ENCODE data around the gene ATF7. TPM values are rescaled to one million over a fixed set of nuclear protein-coding genes. Genes with fewer than 3 reads are reported as not detected.
"Not testable (repeated sequence)": the region's sequence is repeated elsewhere in the genome, so short reads cannot be mapped to it uniquely, and the experiment has no call there.

The ATF7 gene
- total RNA-seq, 4 donors from 2014 or later = 12.5 to 28.0 (median 20.6) TPM

DNA sequence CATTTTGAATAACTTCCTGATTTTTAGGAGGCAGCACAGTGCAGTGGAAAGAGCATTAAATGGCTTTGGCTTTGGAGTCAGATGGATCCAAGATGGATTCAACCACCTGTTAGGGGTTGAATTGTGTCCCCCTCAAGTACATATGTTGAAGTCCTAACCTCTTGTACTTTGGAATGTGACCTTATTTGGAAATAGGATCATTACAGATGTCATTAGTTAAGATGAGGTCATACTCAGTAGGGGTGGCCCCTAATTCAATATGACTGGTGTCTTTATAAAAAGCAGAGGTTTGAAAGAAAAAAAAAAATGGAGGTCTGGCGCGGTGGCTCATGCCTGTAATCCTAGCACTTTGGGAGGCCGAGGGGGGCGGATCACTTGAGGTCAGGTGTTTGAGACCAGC is 30.9 kb upstream of the ATF7 start:
- Histone ChIP-seq H3K9me3 (no peaks in the 10 kb centered on the region), H3K27ac (no peak overlapping the region), H3K36me3 (peaks cover 0 to 8% (median 0%) of the 10 kb centered on the region in 3 donors), H3K4me1 (peaks cover 15 to 33% (median 26%) of the 10 kb centered on the region in 3 donors), H3K27me3 (no peaks in the 10 kb centered on the region), H3K4me3 (no peak overlapping the region)
- TF ChIP-seq POLR2A (IDR thresholded peaks at IDR 0.05) = no peak
- TF ChIP-seq, protein P1, sequence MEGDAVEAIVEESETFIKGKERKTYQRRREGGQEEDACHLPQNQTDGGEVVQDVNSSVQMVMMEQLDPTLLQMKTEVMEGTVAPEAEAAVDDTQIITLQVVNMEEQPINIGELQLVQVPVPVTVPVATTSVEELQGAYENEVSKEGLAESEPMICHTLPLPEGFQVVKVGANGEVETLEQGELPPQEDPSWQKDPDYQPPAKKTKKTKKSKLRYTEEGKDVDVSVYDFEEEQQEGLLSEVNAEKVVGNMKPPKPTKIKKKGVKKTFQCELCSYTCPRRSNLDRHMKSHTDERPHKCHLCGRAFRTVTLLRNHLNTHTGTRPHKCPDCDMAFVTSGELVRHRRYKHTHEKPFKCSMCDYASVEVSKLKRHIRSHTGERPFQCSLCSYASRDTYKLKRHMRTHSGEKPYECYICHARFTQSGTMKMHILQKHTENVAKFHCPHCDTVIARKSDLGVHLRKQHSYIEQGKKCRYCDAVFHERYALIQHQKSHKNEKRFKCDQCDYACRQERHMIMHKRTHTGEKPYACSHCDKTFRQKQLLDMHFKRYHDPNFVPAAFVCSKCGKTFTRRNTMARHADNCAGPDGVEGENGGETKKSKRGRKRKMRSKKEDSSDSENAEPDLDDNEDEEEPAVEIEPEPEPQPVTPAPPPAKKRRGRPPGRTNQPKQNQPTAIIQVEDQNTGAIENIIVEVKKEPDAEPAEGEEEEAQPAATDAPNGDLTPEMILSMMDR (IDR thresholded peaks at IDR 0.05) = no peak
- WGBS, 2 donors = 91% methylated on average over 4 of the region's 4 CpGs
- DNase-seq = no peak
- intact Hi-C loops (cut with DNase I) = no loop called here

DNA sequence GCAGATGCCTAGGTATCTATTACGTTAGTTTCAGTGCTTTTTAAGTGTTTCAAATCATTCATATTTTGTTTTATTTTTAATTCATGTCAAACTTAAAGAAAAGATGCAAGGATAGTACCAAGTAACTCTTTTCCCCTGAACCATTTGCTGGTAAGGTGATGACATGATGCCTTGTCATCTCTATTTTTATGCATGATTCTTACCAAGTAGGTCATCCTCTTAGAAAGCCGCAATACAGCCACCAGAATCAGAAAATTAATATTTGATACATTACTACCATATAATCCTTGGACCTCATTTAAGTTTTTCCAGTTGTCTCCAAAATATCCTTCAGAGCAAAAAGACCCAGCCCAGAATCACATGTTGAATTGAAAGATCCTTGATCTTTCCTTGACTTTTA is 27.4 kb upstream of the ATF7 start:
- WGBS, 2 donors = 93 to 96% methylated on average over 2 of the region's 2 CpGs
- intact Hi-C loops (cut with DNase I) = no loop called here
- no peak for TF ChIP-seq POLR2A (IDR thresholded peaks at IDR 0.05)
- TF ChIP-seq, protein P1 (IDR thresholded peaks at IDR 0.05) = no peak
- H3K36me3 ChIP-seq = no peaks in the 10 kb centered on the region
- H3K27ac ChIP-seq = no peak overlapping the region
- H3K27me3 ChIP-seq = no peaks in the 10 kb centered on the region
- H3K4me3 ChIP-seq = no peak overlapping the region
- no peak for DNase-seq
- H3K9me3 ChIP-seq = no peaks in the 10 kb centered on the region
- peaks cover 2 to 11% (median 5%) of the 10 kb centered on the region in 3 donors for H3K4me1 ChIP-seq

DNA sequence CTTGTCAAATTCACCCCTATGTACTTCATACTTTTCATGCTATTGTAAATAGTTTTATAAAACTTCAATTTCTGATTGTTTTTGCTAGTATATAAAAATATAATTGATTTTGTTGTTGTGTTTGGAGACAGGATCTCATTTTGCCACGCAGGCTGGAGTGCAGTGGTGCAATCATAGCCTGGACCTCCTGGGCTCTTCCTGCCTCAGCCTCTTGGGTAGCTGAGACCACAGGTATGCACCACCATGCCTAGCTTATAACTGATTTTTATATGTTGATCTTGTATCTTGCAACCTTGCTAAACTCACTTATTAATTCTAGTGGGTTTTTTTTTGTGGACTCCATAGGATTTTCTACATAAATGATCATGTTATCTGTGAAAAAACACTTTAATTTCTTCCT is 26.2 kb upstream of the ATF7 start:
- no peak overlapping the region for H3K27ac ChIP-seq
- no peak for TF ChIP-seq POLR2A (IDR thresholded peaks at IDR 0.05)
- TF ChIP-seq, protein P1 (IDR thresholded peaks at IDR 0.05) = no peak
- no peak for DNase-seq
- no peaks in the 10 kb centered on the region for H3K9me3 ChIP-seq
- WGBS, 2 donors = 73 to 77% methylated on average over 1 of the region's 1 CpG
- intact Hi-C loops (cut with DNase I) = no loop called here
- no peaks in the 10 kb centered on the region for H3K4me1 ChIP-seq
- no peaks in the 10 kb centered on the region for H3K36me3 ChIP-seq
- no peaks in the 10 kb centered on the region for H3K27me3 ChIP-seq
- no peak overlapping the region for H3K4me3 ChIP-seq

DNA sequence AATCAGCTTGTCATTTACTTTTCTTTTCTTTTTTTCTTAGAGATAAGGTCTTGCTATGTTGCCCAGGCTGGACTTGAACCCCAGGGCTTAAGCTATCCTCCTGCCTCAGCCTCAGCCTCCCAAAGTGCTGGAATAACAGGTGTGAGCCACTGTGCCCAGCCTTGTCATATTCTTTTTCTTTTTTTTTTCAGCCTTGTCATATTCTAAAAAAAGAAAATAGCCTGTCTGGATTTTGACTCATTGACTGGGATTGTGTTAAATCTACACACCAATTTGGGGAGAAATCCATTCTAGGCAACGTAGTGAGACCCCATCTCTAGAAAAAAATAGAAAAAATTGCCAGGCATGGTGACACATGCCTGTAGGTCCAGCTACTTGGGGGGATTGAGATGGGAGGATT is 25.6 kb upstream of the ATF7 start:
- intact Hi-C loops (cut with DNase I) = no loop called here
- 50 to 71% methylated on average over 1 of the region's 1 CpG for WGBS, 2 donors
- H3K4me1 ChIP-seq = no peaks in the 10 kb centered on the region

DNA sequence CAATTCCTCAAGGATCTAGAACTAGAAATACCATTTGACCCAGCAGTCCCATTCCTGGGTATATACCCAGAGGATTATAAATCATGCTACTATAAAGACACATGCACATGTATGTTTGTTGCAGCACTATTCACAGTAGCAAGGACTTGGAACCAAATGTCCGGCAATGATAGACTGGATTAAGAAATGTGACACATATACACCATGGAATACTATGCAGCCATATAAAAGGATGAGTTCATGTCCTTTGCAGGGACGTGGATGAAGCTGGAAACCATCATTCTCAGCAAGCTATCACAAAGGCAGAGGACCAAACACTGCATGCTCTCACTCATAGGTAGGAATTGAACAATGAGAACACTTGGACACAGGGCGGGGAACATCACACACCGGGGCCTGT is 20.1 kb upstream of the ATF7 start:
- H3K4me3 ChIP-seq; H3K27ac ChIP-seq; H3K4me1 ChIP-seq; DNase-seq; H3K9me3 ChIP-seq; intact Hi-C loops (cut with DNase I); H3K27me3 ChIP-seq; H3K36me3 ChIP-seq: not testable (repeated sequence)
- 67 to 80% methylated on average over 2 to 4 of the region's 4 CpGs for WGBS, 2 donors

More for the DNA sequence above, 25.6 kb upstream of the ATF7 start:
- H3K27ac ChIP-seq = no peak overlapping the region
- TF ChIP-seq POLR2A (IDR thresholded peaks at IDR 0.05) = no peak
- TF ChIP-seq, protein P1 (IDR thresholded peaks at IDR 0.05) = no peak
- no peaks in the 10 kb centered on the region for H3K36me3 ChIP-seq
- no peaks in the 10 kb centered on the region for H3K27me3 ChIP-seq
- DNase-seq = no peak
- H3K4me3 ChIP-seq = no peak overlapping the region
- H3K9me3 ChIP-seq = no peaks in the 10 kb centered on the region

DNA sequence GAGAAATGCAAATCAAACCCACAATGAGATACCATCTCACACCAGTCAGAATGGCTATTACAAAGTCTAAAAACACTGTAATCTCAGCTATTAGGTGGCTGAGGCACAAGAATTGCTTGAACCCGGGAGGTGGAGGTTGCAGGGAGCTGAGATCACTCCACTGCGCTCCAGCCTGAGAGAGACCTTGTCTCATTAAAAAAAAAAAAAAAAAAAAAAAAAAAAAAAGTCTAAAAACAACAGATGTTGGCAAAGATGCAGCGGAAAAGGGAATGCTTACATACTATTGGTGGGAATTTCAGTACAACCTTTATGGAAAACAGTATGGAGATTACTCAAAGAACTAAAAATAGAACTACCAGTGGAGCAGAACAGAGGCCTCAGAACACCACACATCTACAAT is 19.0 kb upstream of the ATF7 start:
- Histone ChIP-seq H3K4me1 (no peaks in the 10 kb centered on the region), H3K27me3 (no peaks in the 10 kb centered on the region), H3K9me3 (no peaks in the 10 kb centered on the region), H3K36me3 (no peaks in the 10 kb centered on the region), H3K4me3 (no peak overlapping the region), H3K27ac (no peak overlapping the region)
- no peak for DNase-seq
- TF ChIP-seq POLR2A (IDR thresholded peaks at IDR 0.05) = no peak
- TF ChIP-seq, protein P1 (IDR thresholded peaks at IDR 0.05) = no peak
- WGBS, 2 donors = 65 to 88% methylated on average over 3 of the region's 3 CpGs
- intact Hi-C loops (cut with DNase I) = no loop called here

Data from esophagus squamous epithelium (tissue), 5 donors.